Fibroblast of lung (primary cell): ENCODE data around the gene CD68.

Source experiments
- EZH2 ChIP-seq: IDR thresholded peaks from 2 replicates; pipeline ENCODE4 v1.5.1; 2012; ENCODE audit warnings: low read length, control low read depth, mild to moderate bottlenecking; ENCODE audit errors: missing control alignments
- TF ChIP-seq, protein P1 (sequence below), 2 donors: IDR thresholded peaks in 1 of 2; conservative IDR thresholded peaks in 1 of 2; 1 replicate in 1 of 2; 2 replicates in 1 of 2; pipeline ENCODE4 v1.5.1; 2011 to 2012; ENCODE audit warnings: low read length in 2 of 2, control low read depth in 1 of 2, inconsistent platforms in 1 of 2, low read depth in 1 of 2, mild to moderate bottlenecking in 1 of 2

DNA sequence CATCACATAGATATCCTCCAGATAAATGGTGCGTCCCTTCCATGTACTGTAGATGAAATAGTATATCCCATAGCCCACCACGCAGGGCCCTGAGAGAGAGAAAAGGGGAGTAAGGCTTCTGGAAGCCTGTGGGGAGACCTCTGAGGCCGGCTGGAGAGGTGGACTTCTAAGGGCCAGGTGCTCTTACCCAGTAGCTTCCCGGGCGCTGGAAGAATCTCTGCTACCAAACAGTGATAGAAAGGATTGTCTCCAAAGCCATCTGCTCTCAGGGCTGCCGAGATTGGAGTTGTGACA is 47.5 kb downstream of the CD68 start:
- TF ChIP-seq, protein P1, sequence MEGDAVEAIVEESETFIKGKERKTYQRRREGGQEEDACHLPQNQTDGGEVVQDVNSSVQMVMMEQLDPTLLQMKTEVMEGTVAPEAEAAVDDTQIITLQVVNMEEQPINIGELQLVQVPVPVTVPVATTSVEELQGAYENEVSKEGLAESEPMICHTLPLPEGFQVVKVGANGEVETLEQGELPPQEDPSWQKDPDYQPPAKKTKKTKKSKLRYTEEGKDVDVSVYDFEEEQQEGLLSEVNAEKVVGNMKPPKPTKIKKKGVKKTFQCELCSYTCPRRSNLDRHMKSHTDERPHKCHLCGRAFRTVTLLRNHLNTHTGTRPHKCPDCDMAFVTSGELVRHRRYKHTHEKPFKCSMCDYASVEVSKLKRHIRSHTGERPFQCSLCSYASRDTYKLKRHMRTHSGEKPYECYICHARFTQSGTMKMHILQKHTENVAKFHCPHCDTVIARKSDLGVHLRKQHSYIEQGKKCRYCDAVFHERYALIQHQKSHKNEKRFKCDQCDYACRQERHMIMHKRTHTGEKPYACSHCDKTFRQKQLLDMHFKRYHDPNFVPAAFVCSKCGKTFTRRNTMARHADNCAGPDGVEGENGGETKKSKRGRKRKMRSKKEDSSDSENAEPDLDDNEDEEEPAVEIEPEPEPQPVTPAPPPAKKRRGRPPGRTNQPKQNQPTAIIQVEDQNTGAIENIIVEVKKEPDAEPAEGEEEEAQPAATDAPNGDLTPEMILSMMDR (conservative IDR thresholded peaks at IDR 0.05 in 1 of 2, IDR thresholded peaks at IDR 0.05 in 1 of 2; ENCODE audit: low read depth in 1 of 2, low read length in 2 of 2) = no peak
- no peak for TF ChIP-seq EZH2
